HG02623 (cell line): Measurements from ENCODE around the gene SAP30BP.
A peak's percentile ranks its signal among the peaks of the same experiment; 100 is the strongest.

ENCODE experiments used
- ATAC-seq: cut with Tn5 transposase; IDR thresholded peaks from one replicate; pipeline ENCODE4 v1.9.1; 2021; ENCODE audit warnings: moderate library complexity; ENCODE audit not compliant: unreplicated experiment

SAP30BP gene

DNA sequence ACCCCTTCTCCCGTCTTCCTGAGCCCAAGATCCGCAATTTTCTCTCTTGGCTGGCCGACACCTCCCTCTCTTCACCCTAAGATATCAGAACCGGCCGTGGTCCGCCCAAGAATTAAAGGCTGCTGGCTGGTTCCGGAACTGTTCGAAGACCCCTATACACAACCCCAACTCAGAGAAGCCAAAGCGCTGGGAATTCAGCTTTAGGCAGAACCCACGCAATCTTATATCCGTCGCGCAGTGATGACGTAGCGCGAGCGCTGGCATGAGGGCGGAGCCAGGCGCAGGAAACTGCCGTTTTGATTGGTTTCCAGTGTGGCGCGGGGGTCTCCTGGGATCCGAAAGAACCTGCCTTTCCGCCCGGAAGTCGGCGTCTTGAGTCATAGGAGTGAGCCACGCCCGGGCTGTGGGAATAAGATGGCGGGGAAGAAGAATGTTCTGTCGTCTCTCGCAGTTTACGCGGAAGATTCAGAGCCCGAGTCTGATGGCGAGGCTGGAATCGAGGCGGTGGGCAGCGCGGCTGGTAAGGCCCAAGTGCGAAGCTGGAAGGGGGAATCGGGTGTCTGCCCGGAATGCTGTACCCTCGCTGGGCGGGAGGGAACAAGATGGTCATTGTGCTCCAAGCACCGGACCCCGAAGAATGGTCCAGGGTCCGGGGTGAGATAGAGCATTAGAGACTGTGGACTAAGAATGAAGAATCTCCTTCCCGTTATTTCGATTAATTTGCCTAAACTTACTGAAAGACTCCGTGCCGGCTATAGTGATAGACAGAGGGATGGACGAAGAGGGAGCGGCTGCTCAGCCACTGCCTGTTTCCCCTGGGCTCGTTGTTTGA lies at the start of gene SAP30BP, which contains the start of gene RECQL5:
TSS of gene SAP30BP (plus strand) at position 380 of the 832 bp plus-strand sequence. CDS start at position 415, 35 bp downstream.
TSS of gene RECQL5 (minus strand) at position 196 of the 832 bp plus-strand sequence. CDS start 597 bp downstream, outside the sequence.
- peak; percentile 66 for ATAC-seq

DNA sequence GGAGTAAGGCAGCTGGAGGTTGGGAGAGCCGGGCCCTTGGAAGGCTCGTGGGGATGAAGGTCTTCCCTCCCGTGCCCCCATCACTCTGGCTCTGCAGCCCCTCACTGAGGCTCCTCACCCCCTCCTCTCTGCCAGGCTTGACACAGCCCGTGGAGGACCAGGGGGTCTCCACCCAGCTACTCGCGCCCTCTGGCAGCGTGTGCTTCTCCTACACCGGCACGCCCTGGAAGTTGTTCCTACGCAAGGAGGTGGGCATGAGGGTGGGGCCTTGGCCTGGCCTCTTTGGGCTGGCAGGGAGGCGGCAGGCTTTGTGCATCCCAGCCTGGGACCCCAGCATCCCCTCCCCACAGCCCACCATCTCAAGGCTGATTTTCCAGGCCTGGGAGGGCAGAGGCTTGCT lies 49.5 kb upstream of the SAP30BP start:
- no peak for ATAC-seq

GRCh38 chr17:75619506-75620431 lies 47.4 kb upstream of the SAP30BP start:
- no peak for ATAC-seq

GRCh38 chr17:75621489-75621888 lies 45.6 kb upstream of the SAP30BP start:
- no peak for ATAC-seq

DNA sequence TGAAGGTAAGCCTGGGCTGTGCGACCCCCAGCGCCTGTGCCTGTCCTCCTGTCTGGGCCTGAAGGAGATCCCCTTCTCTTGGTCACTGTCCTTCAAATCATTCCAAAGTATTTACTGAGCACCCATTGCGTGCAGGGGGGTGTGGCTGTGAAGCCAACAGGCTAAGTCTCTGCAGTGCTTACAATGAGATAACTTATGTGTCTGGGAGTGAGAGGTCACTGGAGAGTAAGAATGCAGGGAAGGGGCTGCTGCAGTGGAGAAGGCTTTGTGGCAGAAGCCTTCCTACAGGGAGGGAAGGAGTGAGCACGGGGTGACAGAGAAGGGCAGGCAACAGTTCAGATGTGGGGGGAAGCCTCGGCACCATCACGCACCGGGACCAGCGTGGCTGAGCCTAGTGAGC lies 45.1 kb upstream of the SAP30BP start:
- ATAC-seq, result no peak

DNA sequence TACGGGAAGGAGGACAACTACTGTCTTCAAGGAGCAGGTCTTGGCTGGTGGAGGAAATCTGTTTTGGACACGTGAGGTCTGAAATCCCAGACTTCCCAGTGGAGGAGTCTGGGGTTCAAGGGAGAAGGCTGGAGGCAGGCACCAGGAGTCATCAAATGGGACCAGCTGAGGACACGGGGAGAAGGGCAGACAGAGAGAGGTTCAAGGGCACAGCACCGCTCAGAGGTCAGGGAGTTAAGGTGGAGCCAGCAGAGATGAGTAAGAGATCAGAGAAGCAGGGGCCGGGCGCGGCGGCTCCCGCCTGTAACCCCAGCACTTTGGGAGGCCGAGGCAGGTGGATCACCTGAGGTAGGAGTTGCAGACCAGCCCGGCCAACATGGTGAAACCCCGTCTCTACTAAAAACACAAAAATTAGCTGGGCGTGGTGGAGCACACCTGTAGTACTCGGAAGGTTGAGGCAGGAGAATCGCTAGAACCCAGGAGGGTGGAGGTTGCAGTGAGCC lies 44.3 kb upstream of the SAP30BP start:
- no peak for ATAC-seq

DNA sequence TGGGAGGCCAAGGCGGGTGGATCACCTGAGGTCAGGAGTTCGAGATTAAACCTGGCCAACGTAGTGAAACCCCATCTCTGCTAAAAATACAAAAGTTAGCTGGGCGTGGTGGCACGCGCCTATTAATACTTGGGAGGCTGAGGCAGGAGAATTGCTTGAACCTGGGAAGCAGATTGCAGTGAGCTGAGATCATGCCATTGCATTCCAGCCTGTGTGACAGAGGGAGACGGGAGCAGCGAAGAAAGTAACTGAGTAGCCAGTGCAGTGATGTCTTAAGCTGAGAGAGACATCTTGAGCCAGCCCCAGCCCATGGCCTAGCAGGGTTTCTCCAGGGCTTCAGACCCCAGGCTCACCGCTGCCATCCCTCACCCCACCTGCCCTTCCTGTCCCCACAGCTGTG lies 43.8 kb upstream of the SAP30BP start:
- ATAC-seq, result no peak

DNA sequence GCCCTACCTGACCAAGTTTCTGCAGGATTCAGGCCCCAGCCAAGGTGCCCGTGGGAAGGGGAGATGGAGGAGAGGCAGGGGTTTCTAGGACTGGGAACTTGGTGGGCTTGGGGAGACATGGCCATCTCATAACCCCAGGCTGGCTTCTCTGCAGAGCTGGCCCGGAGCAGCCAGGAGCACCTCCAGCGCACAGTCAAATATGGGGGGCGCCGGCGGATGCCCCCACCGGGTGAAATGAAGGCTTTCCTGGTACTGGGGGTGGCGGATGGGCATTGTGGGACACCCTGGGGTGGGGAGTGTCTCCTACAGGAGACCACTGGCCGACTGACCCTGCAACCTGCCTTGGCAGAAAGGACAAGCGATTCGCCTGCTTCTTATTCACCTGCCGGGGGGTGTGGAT lies 43.1 kb upstream of the SAP30BP start:
- ATAC-seq, result no peak

DNA sequence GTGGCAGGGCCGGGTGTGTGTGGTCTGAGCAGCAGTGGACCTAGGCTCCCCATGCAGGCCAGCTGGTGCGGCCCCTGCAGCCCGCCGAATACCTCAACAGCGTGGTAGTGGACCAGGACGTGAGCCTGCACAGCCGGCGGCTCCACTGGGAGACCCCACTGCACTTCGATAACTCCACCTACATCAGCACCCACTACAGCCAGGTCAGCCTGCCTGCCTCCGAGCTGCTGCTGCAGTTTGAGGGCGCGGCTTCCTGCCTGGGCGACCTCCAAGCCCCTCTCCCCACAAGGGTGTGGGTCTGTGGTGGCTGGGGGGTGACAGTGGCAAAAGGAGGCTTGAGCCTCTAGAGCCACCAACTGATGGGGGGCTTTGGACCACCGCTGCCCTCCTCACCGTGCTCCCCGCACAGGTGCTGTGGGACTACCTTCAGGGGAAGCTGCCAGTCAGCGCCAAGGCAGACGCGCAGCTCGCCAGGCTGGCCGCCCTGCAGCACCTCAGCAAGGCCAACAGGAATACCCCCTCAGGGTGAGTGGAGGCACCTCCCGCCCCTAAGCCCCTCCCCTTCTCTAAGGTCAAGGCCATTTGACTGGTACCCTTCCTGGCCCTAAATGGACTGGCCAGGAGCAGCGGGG lies 42.3 kb upstream of the SAP30BP start:
- no peak for ATAC-seq

DNA sequence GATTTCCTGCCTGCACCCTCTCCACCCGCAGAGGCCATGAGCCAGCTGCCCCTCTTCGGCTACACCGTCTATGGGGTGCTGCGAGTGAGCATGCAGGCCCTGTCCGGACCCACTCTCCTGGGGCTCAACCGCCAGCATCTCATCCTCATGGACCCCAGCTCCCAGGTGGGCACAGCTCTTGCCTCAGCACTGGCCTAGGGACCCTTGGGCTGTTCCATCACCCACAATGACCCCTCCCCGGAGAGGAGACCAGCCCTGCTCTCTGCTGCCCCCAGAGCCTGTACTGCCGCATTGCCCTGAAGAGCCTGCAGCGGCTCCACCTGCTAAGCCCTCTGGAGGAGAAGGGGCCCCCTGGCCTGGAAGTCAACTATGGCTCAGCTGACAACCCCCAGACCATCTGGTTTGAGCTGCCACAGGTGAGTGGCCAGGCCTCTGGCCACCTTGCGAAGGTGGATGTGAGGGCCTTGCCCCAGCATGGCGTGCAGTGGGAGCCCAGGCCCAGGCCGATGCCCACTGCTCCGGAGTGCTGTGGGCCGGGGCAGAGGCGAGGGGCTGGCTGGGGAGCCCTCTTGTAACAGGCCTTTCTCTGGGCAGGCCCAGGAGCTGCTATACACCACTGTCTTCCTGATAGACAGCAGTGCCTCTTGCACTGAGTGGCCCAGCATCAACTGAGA lies 41.2 kb upstream of the SAP30BP start:
- ATAC-seq, result no peak

DNA sequence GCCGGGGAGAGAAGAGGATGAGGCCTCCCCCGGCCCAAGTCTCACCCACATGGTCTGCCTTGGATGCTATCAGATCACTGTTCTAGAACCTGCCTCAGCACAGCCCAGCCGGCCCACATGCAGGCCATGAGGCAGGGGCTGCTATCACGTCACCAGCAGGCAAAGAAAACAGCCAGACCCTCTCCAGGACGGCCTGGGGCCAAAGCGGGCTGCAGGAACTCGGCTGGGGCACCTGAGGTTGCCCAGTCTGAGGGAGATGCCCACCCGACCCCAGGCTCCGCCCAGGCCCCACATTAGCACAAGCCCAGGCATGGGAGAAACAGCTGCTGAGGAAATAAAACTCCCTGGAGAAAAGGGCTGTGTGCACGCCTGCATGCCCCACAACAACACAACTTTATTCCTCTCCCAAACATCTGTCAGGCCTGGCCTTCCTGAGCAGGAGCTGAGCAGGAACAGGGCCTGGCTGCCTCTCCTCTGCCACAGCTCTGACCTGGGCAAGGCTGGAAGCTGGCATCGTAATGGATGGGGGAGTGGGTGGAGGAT lies 40.6 kb upstream of the SAP30BP start:
- ATAC-seq, result no peak

DNA sequence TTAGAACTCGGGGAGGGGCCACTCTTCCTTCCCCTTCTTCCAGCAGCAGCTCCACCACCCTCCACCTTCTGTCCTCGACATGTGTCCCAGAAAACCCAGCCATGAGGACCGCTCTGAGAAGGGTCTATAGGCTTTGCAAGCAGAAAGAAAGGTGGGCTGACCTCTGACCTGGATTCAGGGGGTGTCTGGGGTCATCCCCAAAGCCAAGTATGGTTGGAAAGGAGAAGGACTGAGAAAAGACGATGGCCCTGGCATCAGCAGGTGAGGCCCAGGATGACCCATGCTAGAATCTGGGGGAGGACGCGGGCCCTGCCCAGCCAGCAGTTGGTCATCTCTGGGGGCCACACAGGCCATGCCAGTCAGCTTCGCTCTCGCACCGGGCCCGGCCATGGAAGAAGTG lies 40.0 kb upstream of the SAP30BP start:
- no peak for ATAC-seq

DNA sequence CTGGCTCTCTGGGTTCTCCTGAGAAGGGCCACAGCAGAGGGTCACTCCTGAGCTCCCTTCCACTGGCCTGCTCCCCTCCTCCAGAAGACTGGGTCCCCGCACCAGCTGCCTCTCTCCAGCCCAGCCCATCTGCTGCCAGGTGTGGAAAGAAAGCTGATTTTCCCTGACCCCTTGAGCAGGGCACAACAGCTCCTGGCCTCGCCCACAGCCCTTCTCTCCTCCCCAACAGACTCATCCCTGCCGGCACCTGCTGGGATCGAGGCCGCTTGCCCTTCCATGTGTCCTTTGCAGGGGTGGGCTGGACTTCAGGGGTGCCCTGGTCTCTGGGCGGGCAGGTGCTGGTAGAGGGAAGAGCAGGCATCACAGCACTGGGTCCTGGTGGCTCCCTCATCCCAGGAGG lies 38.7 kb upstream of the SAP30BP start:
- ATAC-seq, result no peak

GRCh38 chr17:75629157-75629556 lies 38.0 kb upstream of the SAP30BP start:
- ATAC-seq, result no peak

DNA sequence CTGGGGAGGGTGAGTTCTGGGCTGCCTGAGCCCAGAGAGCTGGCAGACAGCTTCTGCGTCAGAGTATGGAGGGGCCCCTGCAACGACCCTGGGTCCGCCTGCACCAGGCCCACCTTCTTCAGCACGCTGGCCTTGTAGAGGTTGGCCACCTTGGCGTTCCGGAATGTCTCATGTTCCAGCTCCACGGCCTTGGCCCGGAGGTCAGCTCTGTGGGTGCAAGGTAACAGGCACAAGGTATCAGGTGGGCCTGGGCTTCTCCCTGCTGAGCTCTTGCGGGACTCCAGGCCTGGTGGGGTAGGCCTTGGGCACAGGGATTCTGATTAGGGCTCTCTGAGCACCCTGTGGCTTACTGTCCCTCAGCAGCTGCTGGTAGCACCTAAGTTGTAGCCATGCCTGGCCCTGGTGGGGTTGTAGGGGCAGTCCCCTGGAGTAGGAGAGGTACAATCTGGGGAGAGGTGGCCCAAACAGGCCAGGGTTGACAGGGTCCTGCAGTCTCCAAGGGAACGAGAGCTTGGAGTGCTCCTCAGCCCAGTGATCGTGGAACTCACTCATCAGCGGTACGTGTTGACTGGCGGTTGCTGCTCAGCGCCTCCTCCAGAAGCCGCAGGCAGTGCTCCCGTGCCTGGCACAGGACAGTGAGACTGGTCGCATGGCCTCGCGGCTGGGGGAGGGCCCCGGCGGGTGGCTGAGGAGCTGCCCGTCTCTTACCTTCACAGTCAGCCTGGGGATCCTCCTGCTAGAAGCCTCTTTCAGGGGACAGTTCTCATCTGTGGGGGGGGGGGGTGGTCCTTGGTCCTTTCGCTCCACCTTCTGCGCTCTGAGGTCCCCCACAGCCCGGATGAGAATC lies 36.8 kb upstream of the SAP30BP start:
- ATAC-seq, result no peak

- no peak for ATAC-seq
Measured at GRCh38 chr17:75631353-75631752, 35.8 kb upstream of the SAP30BP start.

GRCh38 chr17:75632428-75632827 lies 34.7 kb upstream of the SAP30BP start:
- no peak for ATAC-seq

DNA sequence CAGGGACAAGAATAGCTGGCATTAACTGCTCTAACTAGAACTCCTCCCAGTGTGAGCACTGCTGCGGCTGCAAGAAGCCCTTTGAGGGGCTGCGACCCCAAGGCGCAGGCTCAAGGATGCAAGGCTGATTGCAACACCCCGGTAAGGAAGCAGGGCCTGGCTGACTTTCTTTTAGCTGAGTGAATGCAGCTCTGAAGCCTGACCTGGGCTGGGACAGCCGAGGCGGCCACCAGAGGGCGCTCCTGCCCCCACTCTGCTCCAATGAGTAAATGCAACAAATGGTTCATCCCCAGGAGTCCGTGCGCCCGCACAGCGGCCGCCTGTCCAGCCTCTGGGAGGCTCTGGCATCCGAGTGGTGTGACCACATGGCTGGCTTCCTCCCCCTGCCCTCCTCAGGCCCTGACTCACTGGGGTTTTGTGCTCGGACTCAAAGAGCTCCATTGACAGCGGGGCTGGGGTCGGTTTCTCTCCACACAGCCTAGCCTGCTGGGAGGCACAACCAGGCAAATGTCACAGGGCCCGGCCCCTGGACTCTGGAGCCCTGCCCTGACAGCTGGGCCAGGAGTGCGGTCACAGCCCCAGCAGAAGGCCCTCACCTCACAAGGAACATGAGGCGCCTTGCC lies 34.2 kb upstream of the SAP30BP start, which contains the start of gene SMIM5:
TSS of gene SMIM5 (plus strand) at position 572 of the 623 bp plus-strand sequence. CDS start 6,768 bp downstream, outside the sequence.
- no peak for ATAC-seq
